ENCODE data around the gene TRPM2. TPM values are rescaled to one million over a fixed set of nuclear protein-coding genes. Genes with fewer than 3 reads are reported as not detected.

The TRPM2 gene
- total RNA-seq, 1 experiment from 2014 or later, result 28.1 TPM

DNA sequence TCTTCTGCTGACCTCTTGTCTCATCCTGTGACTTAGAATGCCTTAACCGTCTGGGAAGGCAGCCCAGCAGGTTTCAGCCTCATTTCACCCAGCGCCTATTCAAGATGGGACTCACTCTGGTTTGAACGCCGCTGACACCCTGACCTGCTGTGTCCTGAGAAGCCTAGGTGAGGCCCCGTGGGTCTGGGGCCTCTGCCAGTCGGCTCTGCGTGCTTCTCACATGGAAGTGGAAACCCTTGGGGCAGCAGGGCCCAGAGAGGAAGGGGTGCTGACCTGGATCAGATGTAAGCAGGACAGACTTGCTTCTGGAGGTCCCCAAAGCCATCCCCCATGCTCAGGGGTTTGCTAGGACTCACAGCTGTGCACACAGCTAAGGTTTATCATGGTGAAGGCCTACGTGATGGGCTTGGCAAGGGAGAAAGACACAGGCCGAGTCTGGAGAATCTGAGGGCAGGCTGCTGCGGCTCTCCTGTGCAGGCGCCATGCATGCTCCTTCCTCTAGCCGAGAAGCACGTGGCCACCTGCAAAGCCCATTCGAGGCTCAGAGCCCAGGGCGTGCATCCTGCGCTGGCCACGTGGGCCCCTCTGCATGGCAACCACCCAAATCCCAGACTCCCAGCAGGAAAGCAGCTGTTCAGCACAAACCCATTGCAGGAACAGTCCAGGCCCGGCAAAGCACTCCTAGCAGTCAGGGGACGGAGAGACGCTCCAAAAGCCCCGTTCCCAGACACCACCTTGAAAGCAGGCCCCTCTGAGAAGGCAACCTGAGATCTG lies 3.8 kb downstream of the TRPM2 start:
- Histone ChIP-seq H3K36me3 (ENCODE audit: control insufficient read depth in 1 of 2, insufficient read depth in 2 of 2, low read length in 2 of 2) (no peaks in the 10 kb centered on the region), H3K9me2 (ENCODE audit: insufficient read depth) (no peaks in the 10 kb centered on the region), H3K4me1 (ENCODE audit: control insufficient read depth in 1 of 2, insufficient read depth in 2 of 2, low read length in 2 of 2) (no peaks in the 10 kb centered on the region), H3K27ac (ENCODE audit: low read depth, low read length) (no peak overlapping the region), H3K4me2 (ENCODE audit: low read length) (no peak overlapping the region), H3K4me3 (replicated peaks in 1 of 2; ENCODE audit: low read depth in 1 of 2, low read length in 2 of 2) (no peak overlapping the region), H3K79me2 (ENCODE audit: insufficient read depth, low read length) (no peaks in the 10 kb centered on the region), H3K9ac (ENCODE audit: low read length) (no peak overlapping the region), H3K9me3 (ENCODE audit: control insufficient read depth in 1 of 2, insufficient read depth in 1 of 2, low read depth in 1 of 2, low read length in 2 of 2) (no peaks in the 10 kb centered on the region), H2AFZ (ENCODE audit: low read depth, low read length, poor library complexity, severe bottlenecking) (no peak overlapping the region), H3K27me3 (ENCODE audit: insufficient read depth, low read length) (no peaks in the 10 kb centered on the region), H4K20me1 (ENCODE audit: insufficient read depth) (no peaks in the 10 kb centered on the region)
- TF ChIP-seq, protein P1, sequence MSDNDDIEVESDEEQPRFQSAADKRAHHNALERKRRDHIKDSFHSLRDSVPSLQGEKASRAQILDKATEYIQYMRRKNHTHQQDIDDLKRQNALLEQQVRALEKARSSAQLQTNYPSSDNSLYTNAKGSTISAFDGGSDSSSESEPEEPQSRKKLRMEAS (IDR thresholded peaks at IDR 0.05), result no peak
- TF ChIP-seq RAD21 (IDR thresholded peaks at IDR 0.05; ENCODE audit: low read depth) (no peak), EZH2phosphoT487 (IDR thresholded peaks at IDR 0.05; ENCODE audit: borderline replicate concordance) (no peak), SRF (IDR thresholded peaks at IDR 0.05; ENCODE audit: low read depth) (no peak), ZFX (IDR thresholded peaks at IDR 0.05) (no peak), EGR1 (IDR thresholded peaks at IDR 0.05; ENCODE audit: low read depth) (no peak), SIN3A (IDR thresholded peaks at IDR 0.05; ENCODE audit: low read depth) (no peak), POLR2A (IDR thresholded peaks at IDR 0.05; ENCODE audit: borderline replicate concordance, extremely low read depth, insufficient read depth, insufficient read length) (no peak), SP1 (IDR thresholded peaks at IDR 0.05; ENCODE audit: low read depth) (no peak), ZNF274 (IDR thresholded peaks at IDR 0.05; ENCODE audit: low read depth, low read length) (no peak), CBX3 (IDR thresholded peaks at IDR 0.05; ENCODE audit: low read depth) (no peak), POLR2AphosphoS5 (IDR thresholded peaks at IDR 0.05; ENCODE audit: low read depth, low read length) (no peak)
- TF ChIP-seq, protein P2, sequence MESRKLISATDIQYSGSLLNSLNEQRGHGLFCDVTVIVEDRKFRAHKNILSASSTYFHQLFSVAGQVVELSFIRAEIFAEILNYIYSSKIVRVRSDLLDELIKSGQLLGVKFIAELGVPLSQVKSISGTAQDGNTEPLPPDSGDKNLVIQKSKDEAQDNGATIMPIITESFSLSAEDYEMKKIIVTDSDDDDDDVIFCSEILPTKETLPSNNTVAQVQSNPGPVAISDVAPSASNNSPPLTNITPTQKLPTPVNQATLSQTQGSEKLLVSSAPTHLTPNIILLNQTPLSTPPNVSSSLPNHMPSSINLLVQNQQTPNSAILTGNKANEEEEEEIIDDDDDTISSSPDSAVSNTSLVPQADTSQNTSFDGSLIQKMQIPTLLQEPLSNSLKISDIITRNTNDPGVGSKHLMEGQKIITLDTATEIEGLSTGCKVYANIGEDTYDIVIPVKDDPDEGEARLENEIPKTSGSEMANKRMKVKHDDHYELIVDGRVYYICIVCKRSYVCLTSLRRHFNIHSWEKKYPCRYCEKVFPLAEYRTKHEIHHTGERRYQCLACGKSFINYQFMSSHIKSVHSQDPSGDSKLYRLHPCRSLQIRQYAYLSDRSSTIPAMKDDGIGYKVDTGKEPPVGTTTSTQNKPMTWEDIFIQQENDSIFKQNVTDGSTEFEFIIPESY (IDR thresholded peaks at IDR 0.05; ENCODE audit: extremely low read depth, insufficient replicate concordance, low read length), result no peak
- TF ChIP-seq, protein P3, sequence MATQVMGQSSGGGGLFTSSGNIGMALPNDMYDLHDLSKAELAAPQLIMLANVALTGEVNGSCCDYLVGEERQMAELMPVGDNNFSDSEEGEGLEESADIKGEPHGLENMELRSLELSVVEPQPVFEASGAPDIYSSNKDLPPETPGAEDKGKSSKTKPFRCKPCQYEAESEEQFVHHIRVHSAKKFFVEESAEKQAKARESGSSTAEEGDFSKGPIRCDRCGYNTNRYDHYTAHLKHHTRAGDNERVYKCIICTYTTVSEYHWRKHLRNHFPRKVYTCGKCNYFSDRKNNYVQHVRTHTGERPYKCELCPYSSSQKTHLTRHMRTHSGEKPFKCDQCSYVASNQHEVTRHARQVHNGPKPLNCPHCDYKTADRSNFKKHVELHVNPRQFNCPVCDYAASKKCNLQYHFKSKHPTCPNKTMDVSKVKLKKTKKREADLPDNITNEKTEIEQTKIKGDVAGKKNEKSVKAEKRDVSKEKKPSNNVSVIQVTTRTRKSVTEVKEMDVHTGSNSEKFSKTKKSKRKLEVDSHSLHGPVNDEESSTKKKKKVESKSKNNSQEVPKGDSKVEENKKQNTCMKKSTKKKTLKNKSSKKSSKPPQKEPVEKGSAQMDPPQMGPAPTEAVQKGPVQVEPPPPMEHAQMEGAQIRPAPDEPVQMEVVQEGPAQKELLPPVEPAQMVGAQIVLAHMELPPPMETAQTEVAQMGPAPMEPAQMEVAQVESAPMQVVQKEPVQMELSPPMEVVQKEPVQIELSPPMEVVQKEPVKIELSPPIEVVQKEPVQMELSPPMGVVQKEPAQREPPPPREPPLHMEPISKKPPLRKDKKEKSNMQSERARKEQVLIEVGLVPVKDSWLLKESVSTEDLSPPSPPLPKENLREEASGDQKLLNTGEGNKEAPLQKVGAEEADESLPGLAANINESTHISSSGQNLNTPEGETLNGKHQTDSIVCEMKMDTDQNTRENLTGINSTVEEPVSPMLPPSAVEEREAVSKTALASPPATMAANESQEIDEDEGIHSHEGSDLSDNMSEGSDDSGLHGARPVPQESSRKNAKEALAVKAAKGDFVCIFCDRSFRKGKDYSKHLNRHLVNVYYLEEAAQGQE (IDR thresholded peaks at IDR 0.05; ENCODE audit: low read depth), result no peak
- TF ChIP-seq, protein P4, sequence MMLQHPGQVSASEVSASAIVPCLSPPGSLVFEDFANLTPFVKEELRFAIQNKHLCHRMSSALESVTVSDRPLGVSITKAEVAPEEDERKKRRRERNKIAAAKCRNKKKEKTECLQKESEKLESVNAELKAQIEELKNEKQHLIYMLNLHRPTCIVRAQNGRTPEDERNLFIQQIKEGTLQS (IDR thresholded peaks at IDR 0.05), result no peak
- intact Hi-C loops (cut with micrococcal nuclease), result no loop called here
- CTCF ChIA-PET, result no interaction called here
- no peak for DNase-seq (ENCODE audit: low read depth, low spot score)
- no TSS peak for BruUV-seq (replicated peaks)
- RAD21 ChIA-PET (ENCODE audit: low non-redundant PET in 1 of 2, low total read pairs in 2 of 2, uncharacterized antibody in 2 of 2, unreplicated experiment in 2 of 2), result no interaction called here
- POLR2A ChIA-PET, result no interaction called here
- no peak for ATAC-seq
